ENCODE results near the gene BIVM. TPM values are rescaled to one million over a fixed set of nuclear protein-coding genes. Genes with fewer than 3 reads are reported as not detected.

BIVM gene
- total RNA-seq, 2 experiments from 2014 or later = 28.8 to 32.1 TPM

- peaks cover 23% of the 10 kb centered on the region for H3K36me3 Mint-ChIP-seq (ENCODE audit: low read depth)
- peak overlapping the region; percentile 99 for H3K4me3 Mint-ChIP-seq
- H3K4me1 Mint-ChIP-seq = peaks cover 44% of the 10 kb centered on the region
- ChIA-PET CTCF (interaction anchor here (0.7 to 4.9 kb wide), 21 partner anchors 9 to 268 kb away, joined by 3 to 113 read pairs (median 4); partner anchors contain the start of genes TEX30 and TPP2), POLR2A (interaction anchor here (0.7 to 5.8 kb wide), 10 partner anchors 16 to 453 kb away, joined by 3 to 342 read pairs (median 18); partner anchors contain the start of genes BIVM, POGLUT2, TEX30 and TPP2)
- no peaks in the 10 kb centered on the region for H3K27me3 Mint-ChIP-seq
- H3K27ac Mint-ChIP-seq = peak overlapping the region; percentile 98
- no peaks in the 10 kb centered on the region for H3K9me3 Mint-ChIP-seq
- DNase-seq = no peak
These were observed 48.6 kb downstream of the BIVM start for GRCh38 chr13:102847272-102848234.

- no peak for DNase-seq
- no peak overlapping the region for H3K27ac Mint-ChIP-seq
- H3K4me1 Mint-ChIP-seq = peaks cover 46% of the 10 kb centered on the region
- POLR2A ChIA-PET = interaction anchor here (5.8 kb wide), 1 partner anchor 255 kb away, joined by 342 read pairs; the partner anchor contains the start of gene TPP2
- CTCF ChIA-PET = interaction anchor here (1.0 to 4.9 kb wide), 6 partner anchors 21 to 268 kb away, joined by 3 to 113 read pairs (median 6); partner anchors contain the start of genes TEX30 and TPP2
- no peaks in the 10 kb centered on the region for H3K27me3 Mint-ChIP-seq
- H3K36me3 Mint-ChIP-seq (ENCODE audit: low read depth) = peaks cover 29% of the 10 kb centered on the region
- no peak overlapping the region for H3K4me3 Mint-ChIP-seq
- no peaks in the 10 kb centered on the region for H3K9me3 Mint-ChIP-seq
These were observed 50.0 kb downstream of the BIVM start for GRCh38 chr13:102848956-102849355.

- Mint-ChIP-seq H3K4me1 (peaks cover 41% of the 10 kb centered on the region), H3K4me3 (no peak overlapping the region), H3K27ac (no peak overlapping the region), H3K27me3 (no peaks in the 10 kb centered on the region), H3K9me3 (no peaks in the 10 kb centered on the region), H3K36me3 (ENCODE audit: low read depth) (peaks cover 47% of the 10 kb centered on the region)
- CTCF ChIA-PET = no interaction called here
- DNase-seq = no peak
- POLR2A ChIA-PET = no interaction called here
These were observed 53.6 kb downstream of the BIVM start for GRCh38 chr13:102852556-102852955.

- no peak for DNase-seq
- Mint-ChIP-seq H3K27me3 (no peaks in the 10 kb centered on the region), H3K36me3 (ENCODE audit: low read depth) (peaks cover 57% of the 10 kb centered on the region), H3K4me3 (no peak overlapping the region), H3K9me3 (no peaks in the 10 kb centered on the region), H3K27ac (no peak overlapping the region), H3K4me1 (peaks cover 23% of the 10 kb centered on the region)
- CTCF ChIA-PET = interaction anchor here (1.4 to 1.6 kb wide), 2 partner anchors 12 to 16 kb away, joined by 3 to 5 read pairs; no protein-coding TSS in a partner anchor
- POLR2A ChIA-PET = interaction anchor here (0.9 to 1.6 kb wide), 3 partner anchors 8 to 15 kb away, joined by 3 to 7 read pairs (median 4); partner anchors contain the start of gene ERCC5
These were observed 55.8 kb downstream of the BIVM start for GRCh38 chr13:102854675-102855074.

- ChIA-PET POLR2A (interaction anchor here (0.6 to 1.8 kb wide), 3 partner anchors 11 to 260 kb away, joined by 3 to 8 read pairs (median 3); partner anchors contain the start of genes ERCC5 and TPP2), CTCF (interaction anchor here (1.4 to 1.5 kb wide), 2 partner anchors 9 to 14 kb away, joined by 4 to 6 read pairs; no protein-coding TSS in a partner anchor)
- no peaks in the 10 kb centered on the region for H3K9me3 Mint-ChIP-seq
- DNase-seq = no peak
- H3K36me3 Mint-ChIP-seq (ENCODE audit: low read depth) = peaks cover 64% of the 10 kb centered on the region
- H3K27ac Mint-ChIP-seq = no peak overlapping the region
- H3K27me3 Mint-ChIP-seq = no peaks in the 10 kb centered on the region
- H3K4me3 Mint-ChIP-seq = no peak overlapping the region
- H3K4me1 Mint-ChIP-seq = peaks cover 13% of the 10 kb centered on the region
These were observed 57.6 kb downstream of the BIVM start for GRCh38 chr13:102856557-102856956.

- Mint-ChIP-seq H3K4me1 (peaks cover 4% of the 10 kb centered on the region), H3K36me3 (ENCODE audit: low read depth) (peaks cover 76% of the 10 kb centered on the region), H3K4me3 (no peak overlapping the region), H3K27ac (no peak overlapping the region), H3K9me3 (no peaks in the 10 kb centered on the region), H3K27me3 (no peaks in the 10 kb centered on the region)
- ChIA-PET POLR2A (interaction anchor here (1.0 to 1.1 kb wide), 2 partner anchors 17 to 266 kb away, joined by 3 to 6 read pairs; partner anchors contain the start of genes ERCC5 and TPP2), CTCF (interaction anchor here (2.1 kb wide), 1 partner anchor 8 kb away, joined by 11 read pairs; no protein-coding TSS in a partner anchor)
- DNase-seq = no peak
These were observed 63.8 kb downstream of the BIVM start for GRCh38 chr13:102862624-102863210.

GRCh38 chr13:102863590-102863989 is 64.7 kb downstream of the BIVM start:
- Mint-ChIP-seq H3K27ac (no peak overlapping the region), H3K27me3 (no peaks in the 10 kb centered on the region), H3K4me3 (no peak overlapping the region), H3K36me3 (ENCODE audit: low read depth) (peaks cover 75% of the 10 kb centered on the region), H3K4me1 (peaks cover 4% of the 10 kb centered on the region), H3K9me3 (no peaks in the 10 kb centered on the region)
- no peak for DNase-seq
- CTCF ChIA-PET = interaction anchor here (2.2 kb wide), 1 partner anchor 12 kb away, joined by 7 read pairs; no protein-coding TSS in a partner anchor
- POLR2A ChIA-PET = interaction anchor here (1.0 kb wide), 2 partner anchors 17 to 267 kb away, joined by 3 read pairs; partner anchors contain the start of gene TPP2

GRCh38 chr13:102868366-102868936 is 69.5 kb downstream of the BIVM start:
- H3K9me3 Mint-ChIP-seq = no peaks in the 10 kb centered on the region
- ChIA-PET CTCF (interaction anchor here (0.8 kb wide), 1 partner anchor 69 kb away, joined by 4 read pairs; no protein-coding TSS in a partner anchor), POLR2A (no interaction called here)
- H3K36me3 Mint-ChIP-seq (ENCODE audit: low read depth) = peaks cover 61% of the 10 kb centered on the region
- no peak overlapping the region for H3K4me3 Mint-ChIP-seq
- no peak for DNase-seq
- H3K27me3 Mint-ChIP-seq = no peaks in the 10 kb centered on the region
- no peak overlapping the region for H3K27ac Mint-ChIP-seq
- H3K4me1 Mint-ChIP-seq = peaks cover 34% of the 10 kb centered on the region

GRCh38 chr13:102869948-102870676 is 71.2 kb downstream of the BIVM start:
- no peak for DNase-seq
- H3K4me3 Mint-ChIP-seq = no peak overlapping the region
- H3K36me3 Mint-ChIP-seq (ENCODE audit: low read depth) = peaks cover 61% of the 10 kb centered on the region
- CTCF ChIA-PET = interaction anchor here (0.6 to 2.2 kb wide), 27 partner anchors 8 to 475 kb away, joined by 3 to 22 read pairs (median 4); partner anchors contain the start of gene ERCC5
- no peak overlapping the region for H3K27ac Mint-ChIP-seq
- H3K4me1 Mint-ChIP-seq = peaks cover 31% of the 10 kb centered on the region
- H3K9me3 Mint-ChIP-seq = no peaks in the 10 kb centered on the region
- POLR2A ChIA-PET = interaction anchor here (1.3 to 1.6 kb wide), 4 partner anchors 15 to 278 kb away, joined by 3 to 9 read pairs (median 4); partner anchors contain the start of gene ERCC5
- H3K27me3 Mint-ChIP-seq = no peaks in the 10 kb centered on the region

GRCh38 chr13:102870677-102871415 is 71.9 kb downstream of the BIVM start:
- H3K27me3 Mint-ChIP-seq = no peaks in the 10 kb centered on the region
- ChIA-PET CTCF (interaction anchor here (0.6 to 2.2 kb wide), 27 partner anchors 7 to 318 kb away, joined by 3 to 22 read pairs (median 4); partner anchors contain the start of gene ERCC5), POLR2A (interaction anchor here (1.3 to 1.6 kb wide), 4 partner anchors 16 to 279 kb away, joined by 3 to 9 read pairs (median 4); partner anchors contain the start of gene ERCC5)
- DNase-seq = peak; percentile 50
- peaks cover 31% of the 10 kb centered on the region for H3K4me1 Mint-ChIP-seq
- H3K27ac Mint-ChIP-seq = no peak overlapping the region
- no peaks in the 10 kb centered on the region for H3K9me3 Mint-ChIP-seq
- peaks cover 60% of the 10 kb centered on the region for H3K36me3 Mint-ChIP-seq (ENCODE audit: low read depth)
- H3K4me3 Mint-ChIP-seq = no peak overlapping the region

GRCh38 chr13:102872131-102872530 is 73.2 kb downstream of the BIVM start:
- DNase-seq = no peak
- Mint-ChIP-seq H3K4me1 (peaks cover 31% of the 10 kb centered on the region), H3K4me3 (no peak overlapping the region), H3K36me3 (ENCODE audit: low read depth) (peaks cover 59% of the 10 kb centered on the region), H3K27ac (no peak overlapping the region), H3K27me3 (no peaks in the 10 kb centered on the region), H3K9me3 (no peaks in the 10 kb centered on the region)
- ChIA-PET CTCF (no interaction called here), POLR2A (no interaction called here)

Measured in activated CD4-positive, alpha-beta memory T cell treated with anti-CD3 and anti-CD28 coated beads, Interleukin-2, amount 10 ng/mL, durations not matched to agents 7 days and 5 days (primary cell).